T-helper 2 cell (primary cell): ENCODE measurements around the gene TIAM2.
"Not testable (repeated sequence)": the region's sequence is repeated elsewhere in the genome, so short reads cannot be mapped to it uniquely, and the experiment has no call there.

Source experiments
- DNase-seq, 5 experiments: peaks; one replicate each; pipeline versions ENCODE4 v3.0.0 to v3.0.0-alpha.2; 2012 to 2022

TIAM2 gene

GRCh38 chr6:154991207-154991606, 3.9 kb upstream of the TIAM2 start:
- DNase-seq: no peak

GRCh38 chr6:154993026-154993425, 2.1 kb upstream of the TIAM2 start:
- DNase-seq: no peak

GRCh38 chr6:154993710-154994109, 1.4 kb upstream of the TIAM2 start:
- no peak for DNase-seq

GRCh38 chr6:154994836-154995253, 270 bp upstream of the TIAM2 start:
- no peak for DNase-seq

- no peak for DNase-seq
Measured at GRCh38 chr6:154996016-154996590, 988 bp downstream of the TIAM2 start.

GRCh38 chr6:154996841-154997311, 1.8 kb downstream of the TIAM2 start:
- no peak for DNase-seq

GRCh38 chr6:154998855-154999254, 3.7 kb downstream of the TIAM2 start:
- no peak for DNase-seq

- DNase-seq: no peak
Measured at GRCh38 chr6:155001482-155001881, 6.4 kb downstream of the TIAM2 start.

GRCh38 chr6:155001934-155002333, 6.8 kb downstream of the TIAM2 start:
- DNase-seq: no peak

GRCh38 chr6:155003476-155003875, 8.4 kb downstream of the TIAM2 start:
- no peak for DNase-seq

GRCh38 chr6:155004017-155004416, 8.9 kb downstream of the TIAM2 start:
- no peak for DNase-seq

GRCh38 chr6:155004576-155005372, 9.7 kb downstream of the TIAM2 start:
- no peak for DNase-seq

GRCh38 chr6:155008625-155009024, 13.5 kb downstream of the TIAM2 start:
- DNase-seq: no peak

GRCh38 chr6:155010940-155011339, 15.8 kb downstream of the TIAM2 start:
- DNase-seq: no peak

- DNase-seq: no peak
Measured at GRCh38 chr6:155011809-155012291, 16.7 kb downstream of the TIAM2 start.

- DNase-seq: no peak
Measured at GRCh38 chr6:155013457-155013876, 18.4 kb downstream of the TIAM2 start.

- DNase-seq: no peak
Measured at GRCh38 chr6:155014137-155014536, 19.0 kb downstream of the TIAM2 start.

GRCh38 chr6:155014670-155015300, 19.7 kb downstream of the TIAM2 start:
- no peak for DNase-seq

- not testable (repeated sequence) for DNase-seq
Measured at GRCh38 chr6:155018415-155018814, 23.3 kb downstream of the TIAM2 start.

GRCh38 chr6:155021680-155022079, 26.6 kb downstream of the TIAM2 start:
- no peak for DNase-seq

GRCh38 chr6:155022721-155023120, 27.6 kb downstream of the TIAM2 start:
- no peak for DNase-seq

- DNase-seq: no peak
Measured at GRCh38 chr6:155023717-155024116, 28.6 kb downstream of the TIAM2 start.

GRCh38 chr6:155024391-155025027, 29.4 kb downstream of the TIAM2 start:
- no peak for DNase-seq
